Stimulated activated CD8-positive, alpha-beta memory T cell treated with anti-CD3 and anti-CD28 coated beads, Interleukin-7, amount 100 ng/mL, for 1 hour (primary cell): ENCODE results near the gene CST1.

Source experiments
- DNase-seq, 2 donors: peaks; one replicate each; pipeline ENCODE4 v3.0.0-alpha.2; 2020; ENCODE audit warnings: low read depth in 2 of 2

The CST1 gene

DNA sequence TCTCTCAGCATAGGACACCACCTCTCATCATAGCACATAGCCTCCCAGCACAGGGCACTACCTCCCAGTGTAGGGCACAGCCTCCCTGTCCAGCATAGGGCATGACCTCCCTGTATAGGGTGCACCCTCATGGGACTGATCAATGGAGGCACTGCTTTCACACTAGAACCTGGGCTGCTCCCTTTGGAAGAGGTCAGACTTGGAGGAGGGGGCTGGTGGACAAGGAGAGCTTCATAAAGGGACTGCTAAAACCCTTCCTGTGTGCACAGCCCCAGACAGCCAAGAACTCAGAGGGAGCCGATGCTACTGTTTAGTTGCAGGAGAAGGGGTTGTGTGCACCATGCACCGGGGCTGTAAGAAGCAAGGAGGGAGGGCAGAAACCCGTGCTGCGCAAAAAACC is 40.0 kb downstream of the CST1 start:
- DNase-seq, result no peak

DNA sequence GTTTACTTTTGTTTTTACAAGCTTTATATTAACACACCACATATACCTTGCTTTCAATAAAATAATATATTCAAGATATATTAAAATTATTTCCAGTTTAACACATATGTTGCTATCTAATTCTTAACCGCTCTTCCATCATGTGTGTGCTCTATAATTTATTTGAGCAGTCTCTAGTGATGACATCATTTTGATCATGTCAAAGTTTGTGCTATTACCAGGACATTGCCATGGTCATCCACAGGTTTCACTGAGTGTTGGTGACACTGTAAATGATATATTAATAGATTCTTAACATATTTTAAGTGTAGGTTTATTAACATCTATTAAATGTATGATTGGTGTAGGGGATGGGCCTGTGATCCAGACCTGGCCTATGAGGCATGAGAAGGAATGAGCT is 44.8 kb downstream of the CST1 start:
- DNase-seq, result no peak

DNA sequence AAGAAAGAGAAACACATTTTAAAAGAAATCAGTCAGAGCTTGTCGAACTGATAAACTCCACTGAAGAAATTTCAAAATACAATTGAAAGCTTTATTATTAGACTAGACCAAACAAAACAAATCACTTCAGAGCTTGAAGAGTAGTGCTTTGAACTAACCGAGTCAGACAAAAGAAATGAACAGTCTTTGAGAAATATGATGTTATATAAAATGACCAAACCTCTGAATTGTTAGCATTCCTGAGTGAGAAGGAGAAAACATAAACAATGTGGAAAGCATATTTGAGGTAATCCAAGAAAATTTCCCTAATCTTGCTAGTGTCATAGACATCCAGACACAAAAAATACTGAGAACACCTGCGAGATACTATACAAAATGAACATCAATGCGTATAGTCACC is 48.7 kb downstream of the CST1 start:
- no peak for DNase-seq

DNA sequence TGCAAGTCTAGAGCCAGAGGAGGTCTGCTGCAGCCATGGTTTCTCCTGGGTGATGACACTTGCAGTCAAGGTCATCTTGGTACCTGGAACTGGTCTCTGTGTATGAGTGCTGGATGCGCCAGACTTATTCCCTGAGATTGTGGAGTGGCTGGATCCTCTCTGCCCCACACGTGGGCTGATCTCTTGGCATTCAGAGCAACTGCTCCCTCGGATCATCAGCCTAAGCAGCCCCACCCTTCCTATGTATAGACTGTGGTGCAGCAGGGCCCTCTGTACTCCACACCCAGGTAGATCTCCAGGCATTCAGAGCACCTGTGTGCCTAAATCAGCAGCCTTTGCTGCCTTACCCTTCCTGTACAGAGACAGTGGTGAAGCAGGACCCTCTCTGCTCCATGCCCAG is 49.8 kb downstream of the CST1 start:
- no peak for DNase-seq

DNA sequence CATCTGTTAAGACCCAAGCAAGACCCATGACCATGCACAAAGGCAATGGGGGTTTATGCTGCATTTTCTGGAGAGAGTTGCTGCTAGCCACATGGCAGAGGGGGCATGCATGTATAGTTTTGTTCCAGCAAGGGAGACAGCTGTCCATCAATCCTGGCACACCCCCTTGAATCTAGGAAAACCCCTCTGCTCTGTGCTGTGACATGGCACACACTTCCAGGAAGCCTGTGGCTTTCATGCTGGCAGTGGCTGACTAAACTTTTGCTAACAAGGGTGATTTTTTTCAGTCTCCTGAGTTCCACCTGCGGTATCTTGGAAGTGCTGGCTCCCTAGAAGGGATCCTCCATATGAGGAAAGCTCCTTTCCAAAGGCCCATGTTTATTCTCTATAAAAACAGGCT is 52.8 kb downstream of the CST1 start:
- DNase-seq, result no peak
